Keratinocyte (primary cell): Measurements from ENCODE around the gene LHPP.

Experiments used
- CTCF ChIP-seq, 3 experiments: IDR thresholded peaks in 1 of 3; conservative IDR thresholded peaks in 1 of 3; optimal IDR thresholded peaks in 1 of 3; 2 replicates in 2 of 3; 3 replicates in 1 of 3; pipeline versions ENCODE3 to v1.5.1; 2011; ENCODE audit warnings: low read length in 3 of 3, mild to moderate bottlenecking in 3 of 3, moderate library complexity in 2 of 3, control low read depth in 1 of 3, inconsistent platforms in 1 of 3; ENCODE audit not compliant: insufficient read depth in 2 of 3; ENCODE audit errors: extremely low read depth in 1 of 3
- EZH2 ChIP-seq: IDR thresholded peaks from one replicate; pipeline ENCODE4 v1.6.1; 2012; ENCODE audit warnings: inconsistent platforms, mild to moderate bottlenecking, low read length, moderate library complexity

- TF ChIP-seq CTCF (optimal IDR thresholded peaks at IDR 0.05 in 1 of 3, IDR thresholded peaks at IDR 0.05 in 1 of 3, conservative IDR thresholded peaks at IDR 0.05 in 1 of 3; ENCODE audit: extremely low read depth in 1 of 3, insufficient read depth in 2 of 3, low read length in 3 of 3) (no peak), EZH2 (no peak)
Observed at GRCh38 chr10:124663228-124663627, 201.6 kb downstream of the LHPP start.
